Daoy (cell line): ENCODE measurements around the gene NMT1. TPM values are rescaled to one million over a fixed set of nuclear protein-coding genes. Genes with fewer than 3 reads are reported as not detected.
"Not testable (repeated sequence)": the region's sequence is repeated elsewhere in the genome, so short reads cannot be mapped to it uniquely, and the experiment has no call there.

Experiments used
- DNase-seq: peaks from one replicate; pipeline ENCODE4 v3.0.0-alpha.2; 2015; ENCODE audit warnings: low read depth
- total RNA-seq: library from RNA; depleted of rRNA; stranded (reverse); fragments of >200 nt; shearing (Covaris generic); gene quantifications from 2 replicates; pipeline ENCODE4 v1.2.3, GENCODE V29; 2014

Gene NMT1
- total RNA-seq, 1 experiment from 2014 or later: 112 TPM

DNA sequence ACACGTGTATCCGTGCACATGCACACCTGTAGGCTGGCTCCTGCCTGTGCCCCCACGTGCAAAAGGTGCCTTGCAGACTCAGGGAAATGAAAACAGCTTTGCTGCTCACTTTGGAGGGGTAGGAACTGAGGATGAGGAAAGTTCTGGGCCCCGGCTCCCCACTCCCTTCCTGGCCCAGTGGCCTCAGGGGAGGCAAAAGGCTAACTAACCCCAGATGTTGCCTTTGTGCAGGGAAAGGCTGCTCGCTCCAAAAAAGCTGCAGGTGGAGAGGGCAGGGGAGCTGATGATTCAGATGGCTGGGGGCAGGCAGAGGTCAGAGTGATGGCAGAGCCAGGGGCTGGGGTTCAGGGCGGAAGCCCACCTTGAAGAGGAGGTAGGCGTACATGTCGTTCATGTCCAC lies 58.8 kb downstream of the NMT1 start:
- no peak for DNase-seq

DNA sequence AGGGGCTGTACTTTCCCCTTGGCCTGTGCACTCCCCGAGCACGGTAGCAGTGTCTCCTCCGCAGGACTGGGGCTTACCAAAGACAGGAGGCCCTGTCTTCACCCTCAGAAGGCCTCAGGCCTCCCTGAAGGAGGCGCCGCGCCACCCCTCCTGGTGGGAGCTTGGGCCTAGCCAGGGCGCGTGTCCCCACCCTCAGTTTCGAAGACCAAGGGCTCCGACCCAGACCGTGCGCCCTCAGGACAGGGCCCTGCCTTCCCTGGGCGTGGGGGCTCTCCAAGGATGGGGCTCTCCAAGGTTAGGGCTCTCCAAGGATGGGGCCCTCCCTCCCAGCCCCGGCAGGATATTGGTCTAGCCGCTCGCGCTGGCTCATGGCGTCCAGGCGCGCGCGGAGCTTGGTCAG lies 59.4 kb downstream of the NMT1 start:
- DNase-seq: no peak

- DNase-seq: no peak
These were observed 59.9 kb downstream of the NMT1 start for GRCh38 chr17:45121055-45121454.

DNA sequence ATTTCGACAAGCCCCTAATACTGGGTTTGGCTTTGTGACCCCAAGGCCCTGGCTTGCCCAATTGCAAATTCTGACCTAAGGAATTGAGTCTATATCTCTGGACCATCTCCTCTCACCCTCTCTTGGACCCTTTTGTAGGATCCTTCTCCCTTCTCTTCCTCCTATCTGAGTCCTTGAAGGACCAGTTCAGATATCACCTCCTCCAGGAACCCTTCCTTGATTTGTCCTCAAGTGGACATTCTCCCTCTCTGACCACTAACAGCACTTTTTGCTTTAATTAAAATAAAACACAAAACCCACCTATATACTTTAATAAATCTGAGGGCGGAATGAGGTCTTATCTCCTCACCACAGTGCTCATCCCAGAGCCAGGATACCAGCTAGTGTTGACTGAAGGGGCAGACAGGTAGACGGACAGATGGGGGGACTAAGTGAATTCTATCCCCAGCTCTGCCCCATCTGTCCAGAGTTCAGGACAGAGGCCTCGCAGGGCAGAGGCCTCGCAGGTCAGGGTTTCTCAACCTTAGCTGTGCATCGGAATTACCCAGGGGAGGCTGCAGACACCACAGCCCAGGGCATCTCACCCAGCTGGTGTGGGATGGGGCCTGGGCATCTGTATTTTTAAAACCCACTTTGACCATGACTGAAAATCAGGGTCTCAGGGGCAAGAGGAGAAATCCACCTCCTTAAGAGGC lies 62.1 kb downstream of the NMT1 start:
- DNase-seq: no peak

- DNase-seq: peak; percentile 96
These were observed 63.0 kb downstream of the NMT1 start for GRCh38 chr17:45123930-45124796.

DNA sequence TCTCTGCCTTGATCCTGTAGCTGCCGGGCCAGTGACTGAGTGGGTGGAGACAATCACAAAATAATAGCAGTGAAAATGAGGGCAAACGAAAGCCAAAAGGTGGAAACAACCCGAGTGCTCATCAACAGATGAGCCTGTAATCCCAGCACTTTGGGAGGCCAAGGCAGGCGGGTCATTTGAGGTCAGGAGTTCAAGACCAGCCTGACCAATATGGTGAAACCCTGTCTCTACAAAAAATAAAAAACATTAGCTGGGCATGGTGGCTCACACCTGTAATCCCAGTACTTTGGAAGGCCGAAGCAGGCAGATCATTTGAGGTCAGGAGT lies 63.6 kb downstream of the NMT1 start:
- DNase-seq: not testable (repeated sequence)

DNA sequence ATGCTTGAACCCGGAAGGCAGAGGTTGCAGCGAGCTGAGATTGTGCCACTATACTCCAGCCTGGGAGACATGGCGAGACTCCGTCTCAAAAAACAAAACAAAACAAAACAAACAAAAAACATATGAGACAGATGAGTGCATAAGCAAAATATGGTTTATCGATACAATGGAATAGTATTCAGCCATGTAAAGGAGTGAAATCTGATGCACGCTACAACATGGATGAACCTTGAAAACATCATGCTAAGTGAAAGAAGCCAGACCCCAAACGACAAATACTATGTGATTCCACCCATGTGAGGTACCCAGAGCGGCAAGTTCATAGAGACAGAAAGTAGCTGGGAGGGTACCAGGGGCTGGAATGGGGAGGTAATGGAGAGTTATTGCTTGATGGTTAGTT lies 64.4 kb downstream of the NMT1 start:
- DNase-seq: no peak

- DNase-seq: no peak
These were observed 66.1 kb downstream of the NMT1 start for GRCh38 chr17:45127207-45127547.

GRCh38 chr17:45127548-45128300 lies 66.6 kb downstream of the NMT1 start:
- DNase-seq: no peak

DNA sequence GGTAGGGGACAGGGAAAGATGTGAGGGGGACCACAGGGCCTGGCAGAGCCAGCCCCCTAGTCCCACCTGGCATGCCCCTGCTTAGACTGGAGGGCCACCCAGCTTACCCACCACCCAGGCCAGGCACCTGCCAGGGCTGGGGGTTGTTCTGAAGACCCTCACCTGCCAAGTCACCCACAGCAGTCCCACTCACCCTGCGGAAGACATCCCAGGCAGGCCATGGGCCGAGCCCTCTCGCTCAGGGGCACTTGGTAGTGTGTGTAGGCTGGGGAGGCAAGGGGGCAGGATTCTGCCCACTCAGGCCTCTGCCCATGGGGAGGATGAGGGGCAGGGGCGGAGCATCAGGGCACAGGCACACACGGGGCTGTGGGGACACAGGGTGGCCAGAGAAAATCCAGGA lies 67.2 kb downstream of the NMT1 start:
- DNase-seq: no peak

DNA sequence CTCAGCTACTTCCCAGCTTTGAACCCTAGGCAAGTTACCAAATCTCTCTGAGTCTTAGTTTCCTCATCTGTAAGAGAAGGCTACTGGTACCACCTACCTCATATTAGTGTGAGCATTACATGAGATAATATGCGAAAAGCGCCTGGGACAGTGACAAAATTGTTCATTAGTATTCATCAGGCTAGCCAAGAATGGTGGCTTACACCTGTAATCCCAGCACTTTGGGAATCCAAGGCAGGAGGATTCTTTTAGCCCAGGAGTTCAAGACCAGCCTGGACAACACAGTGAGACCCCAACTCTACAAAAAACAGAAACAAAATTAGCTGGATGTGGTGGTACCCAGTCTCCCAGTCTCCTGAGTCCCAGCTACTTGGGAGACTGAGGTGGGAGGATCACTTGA lies 67.9 kb downstream of the NMT1 start:
- DNase-seq: no peak

- no peak for DNase-seq
These were observed 68.4 kb downstream of the NMT1 start for GRCh38 chr17:45129426-45129939.

DNA sequence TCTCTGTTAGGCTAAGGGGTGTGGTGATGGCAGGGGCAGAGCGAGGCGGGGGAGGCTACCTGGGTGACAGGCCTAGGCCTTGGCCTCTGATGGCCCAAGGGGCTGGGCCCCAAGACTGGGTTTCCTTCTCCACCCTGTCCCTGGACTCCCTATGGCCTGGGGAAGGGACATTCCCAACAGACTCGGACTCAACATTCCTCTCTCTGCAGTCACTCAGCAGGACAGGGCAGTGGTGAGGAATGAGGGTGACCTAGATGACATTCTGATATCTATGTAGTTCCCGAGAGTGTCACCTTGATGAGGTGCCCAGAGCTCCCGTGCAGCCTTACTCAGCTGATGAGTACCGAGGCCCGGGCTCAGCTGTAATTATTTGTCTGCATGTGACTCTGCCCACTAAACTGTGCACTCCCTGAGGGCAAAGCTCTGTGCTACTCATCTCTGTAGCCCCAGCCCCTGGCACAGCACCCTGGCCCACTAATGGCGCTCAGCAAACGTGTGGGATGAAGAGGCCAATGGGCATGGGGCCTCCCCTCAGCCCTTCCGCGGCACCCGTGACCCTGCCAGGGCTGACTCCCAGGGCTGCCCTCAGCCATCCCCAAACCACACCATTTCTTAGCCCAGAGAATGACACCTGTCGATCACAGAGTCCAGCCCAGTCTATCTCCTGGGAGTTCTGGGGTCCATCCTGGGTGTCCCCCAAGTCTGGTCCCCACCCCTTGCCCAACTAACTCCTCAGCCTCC lies 69.0 kb downstream of the NMT1 start:
- no peak for DNase-seq

DNA sequence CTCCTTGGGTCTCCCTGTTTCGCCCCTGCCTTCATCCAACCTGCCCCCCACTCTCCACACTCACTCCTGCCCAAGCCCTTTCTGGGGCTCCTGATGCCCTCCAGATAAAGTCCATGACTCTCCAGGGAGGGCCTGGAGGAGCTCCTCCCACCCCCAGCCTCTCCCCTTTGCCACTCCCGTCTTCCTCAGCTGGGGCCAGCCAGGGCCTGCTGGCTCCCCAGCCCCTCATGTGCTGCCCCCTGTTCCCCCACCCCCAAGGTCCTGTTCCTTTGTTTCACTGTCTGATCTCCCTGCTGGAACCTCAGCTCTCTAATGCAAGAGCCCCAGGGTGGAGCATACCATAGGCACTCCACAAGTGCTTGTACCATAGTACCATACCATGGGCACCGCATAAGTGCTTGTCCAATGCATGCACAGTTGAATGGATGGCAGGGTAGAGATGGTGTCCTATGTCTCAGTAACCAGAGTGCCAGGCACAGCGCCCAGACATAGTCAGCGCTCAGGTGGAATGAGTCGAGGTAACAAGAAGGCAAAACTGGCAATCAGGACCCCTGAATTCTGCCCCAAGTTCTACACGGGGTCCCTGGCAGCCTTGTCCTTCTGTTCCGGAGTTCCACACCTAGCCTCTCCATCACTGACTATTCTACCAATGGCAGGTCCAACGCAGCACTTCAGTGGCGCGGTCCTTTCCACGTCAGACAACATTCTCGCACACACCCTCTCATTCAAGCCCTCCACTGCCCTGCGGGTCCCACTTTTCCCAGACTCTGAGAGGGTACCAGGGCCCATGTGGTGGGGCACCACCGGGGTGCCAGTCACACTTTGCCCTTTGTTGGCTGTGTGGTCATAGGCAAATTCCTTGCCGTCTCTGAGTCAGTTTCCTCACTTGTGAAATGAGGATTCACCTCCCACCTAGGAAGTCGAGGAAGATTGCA lies 69.8 kb downstream of the NMT1 start:
- no peak for DNase-seq

DNA sequence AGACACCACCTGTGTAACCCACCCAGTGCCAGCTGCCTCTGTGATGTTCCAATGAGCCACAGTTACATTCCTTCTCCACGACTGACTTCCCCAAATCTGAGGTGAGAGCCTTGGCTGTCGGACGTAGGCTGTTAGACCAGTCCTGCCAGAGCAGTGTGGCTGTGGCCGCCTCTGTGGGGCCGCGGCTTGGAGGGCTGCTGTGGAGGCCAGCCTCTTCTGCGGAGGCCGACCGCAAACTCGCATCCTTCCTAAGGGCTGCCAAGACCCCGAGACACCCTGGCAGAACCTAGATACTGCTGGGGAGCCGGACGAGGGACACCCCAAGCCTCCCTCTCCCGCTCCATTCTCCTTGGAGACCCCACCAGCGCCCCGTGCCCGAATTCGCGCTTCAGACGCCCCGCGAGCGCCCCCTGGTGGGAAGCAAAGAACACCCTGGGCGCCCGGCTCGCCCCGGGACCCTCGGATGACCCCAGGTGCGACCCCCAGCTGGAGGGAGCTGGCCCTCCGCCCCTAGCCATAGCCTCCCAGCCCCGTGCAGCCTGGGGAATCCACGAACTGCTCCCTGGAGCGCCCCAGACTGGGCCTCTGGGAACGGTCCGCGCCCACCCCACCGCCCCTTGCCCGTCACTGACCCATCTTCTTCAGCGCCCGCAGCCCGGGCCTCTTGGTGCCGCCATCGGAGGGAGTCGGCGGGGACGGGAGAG lies 70.7 kb downstream of the NMT1 start:
- peak; percentile 42 for DNase-seq

DNA sequence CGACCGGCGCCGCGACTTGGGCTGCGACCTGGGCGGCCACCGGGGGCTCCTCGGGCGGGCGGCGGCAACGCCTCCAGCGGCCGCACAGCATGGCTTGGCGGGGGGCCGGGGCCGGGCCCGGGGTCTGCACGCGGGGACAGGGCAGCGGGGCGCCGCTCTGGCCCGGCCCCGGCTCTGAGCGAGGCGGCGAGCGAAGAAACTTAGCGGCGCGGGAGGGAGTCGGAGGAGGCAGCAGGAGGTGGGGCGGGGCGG lies 71.1 kb downstream of the NMT1 start, which contains the start of gene PLCD3:
TSS of gene PLCD3 (minus strand) at position 196 of the 252 bp plus-strand sequence. CDS start at position 91, 105 bp downstream.
- no peak for DNase-seq

- peak; percentile 88 for DNase-seq
These were observed 71.7 kb downstream of the NMT1 start for GRCh38 chr17:45132572-45133463.

GRCh38 chr17:45135192-45135977 lies 74.3 kb downstream of the NMT1 start, which contains the start of gene ACBD4:
ACBD4 (plus strand) TSS chr17:45135687; CDS start chr17:45136145, 458 bp downstream.
- DNase-seq: peak; percentile 96
